ENCODE data around the gene SLC6A17. TPM values are rescaled to one million over a fixed set of nuclear protein-coding genes. Genes with fewer than 3 reads are reported as not detected.

Gene SLC6A17
- total and polyA plus RNA-seq, 2 experiments from 2014 or later, result 0.03 to 0.17 TPM

- TF ChIP-seq ETS1 (IDR thresholded peaks at IDR 0.05) (no peak), POLR2AphosphoS5 (IDR thresholded peaks at IDR 0.05; ENCODE audit: low read depth) (no peak)
Observed at GRCh38 chr1:110186558-110186957, 36.3 kb downstream of the SLC6A17 start.

GRCh38 chr1:110187139-110187890 lies 37.0 kb downstream of the SLC6A17 start:
- no peak overlapping the region for H3K4me3 ChIP-seq
- H3K36me3 ChIP-seq (ENCODE audit: insufficient read depth), result no peaks in the 10 kb centered on the region
- no peak overlapping the region for H3K4me2 ChIP-seq
- Mint-ChIP-seq H3K4me1 (peaks cover 15% of the 10 kb centered on the region; the same call in 2 of the 3 replicates), H3K4me3 (no peak overlapping the region), H3K9me3 (no peaks in the 10 kb centered on the region), H3K27ac (no peak overlapping the region), H3K27me3 (ENCODE audit: insufficient read depth, low read depth, poor library complexity) (peaks cover 7% of the 10 kb centered on the region), H3K36me3 (ENCODE audit: low read depth) (no peaks in the 10 kb centered on the region)
- no peak overlapping the region for H3K27ac ChIP-seq (ENCODE audit: low read depth)
- H2AFZ ChIP-seq, result no peak overlapping the region
- H3K27me3 ChIP-seq (ENCODE audit: insufficient read depth), result no peaks in the 10 kb centered on the region
- ATAC-seq (peak; percentile 51), DNase-seq (ENCODE audit: low spot score) (no peak)
- H3K9me2 ChIP-seq (ENCODE audit: insufficient read depth), result no peaks in the 10 kb centered on the region
- H4K20me1 ChIP-seq (replicated peaks; ENCODE audit: insufficient read depth), result no peaks in the 10 kb centered on the region
- H3K79me2 ChIP-seq (replicated peaks; ENCODE audit: insufficient read depth), result no peaks in the 10 kb centered on the region
- no peaks in the 10 kb centered on the region for H3K4me1 ChIP-seq (ENCODE audit: insufficient read depth)
- H3F3A ChIP-seq (replicated peaks; ENCODE audit: low read depth), result no peaks in the 10 kb centered on the region
- TF ChIP-seq ETS1 (IDR thresholded peaks at IDR 0.05), result no peak
- no peak for TF ChIP-seq CREB1 (CRISPR knock-in tag; IDR thresholded peaks at IDR 0.05; ENCODE audit: low read depth)
- no peak for TF ChIP-seq POLR2AphosphoS5 (IDR thresholded peaks at IDR 0.05; ENCODE audit: low read depth)
- TF ChIP-seq NANOG (IDR thresholded peaks at IDR 0.05; ENCODE audit: borderline replicate concordance), result no peak
- TF ChIP-seq REST (IDR thresholded peaks at IDR 0.05; ENCODE audit: unreplicated experiment), result no peak
- TF ChIP-seq ZNF462 (CRISPR knock-in tag; IDR thresholded peaks at IDR 0.05), result no peak
- TF ChIP-seq EZH2 (IDR thresholded peaks at IDR 0.05; ENCODE audit: low read depth, unreplicated experiment), result no peak
- TF ChIP-seq JUNB (IDR thresholded peaks at IDR 0.05; ENCODE audit: unreplicated experiment), result no peak

More at GRCh38 chr1:110186558-110186957, 36.3 kb downstream of the SLC6A17 start:
- Histone ChIP-seq H3K4me3 (no peak overlapping the region), H3K36me3 (ENCODE audit: insufficient read depth) (no peaks in the 10 kb centered on the region), H3F3A (replicated peaks; ENCODE audit: low read depth) (no peaks in the 10 kb centered on the region), H2AFZ (peak overlapping the region; percentile 38), H3K9me2 (ENCODE audit: insufficient read depth) (no peaks in the 10 kb centered on the region), H3K4me1 (ENCODE audit: insufficient read depth) (no peaks in the 10 kb centered on the region), H3K27me3 (ENCODE audit: insufficient read depth) (no peaks in the 10 kb centered on the region), H4K20me1 (replicated peaks; ENCODE audit: insufficient read depth) (no peaks in the 10 kb centered on the region), H3K4me2 (no peak overlapping the region), H3K79me2 (replicated peaks; ENCODE audit: insufficient read depth) (no peaks in the 10 kb centered on the region), H3K27ac (ENCODE audit: low read depth) (no peak overlapping the region)
- Mint-ChIP-seq H3K27me3 (ENCODE audit: insufficient read depth, low read depth, poor library complexity) (peaks cover 7% of the 10 kb centered on the region), H3K4me3 (no peak overlapping the region), H3K4me1 (peaks cover 15% of the 10 kb centered on the region; the same call in 2 of the 3 replicates), H3K9me3 (no peaks in the 10 kb centered on the region), H3K36me3 (ENCODE audit: low read depth) (no peaks in the 10 kb centered on the region), H3K27ac (0 out of 2 replicates have a peak overlapping the region, but pooled peaks have one; percentile 12)
- DNase-seq (ENCODE audit: low spot score) (no peak), ATAC-seq (no peak)

Data from GM23338 (cell line).